Activated CD4-positive, alpha-beta T cell treated with anti-CD3 and anti-CD28 coated beads, Interleukin-2, Interleukin-6, amounts not matched to agents 100 ng/mL and 50 ng/mL, durations not matched to agents 16 hours and 8 hours (primary cell): Measurements from ENCODE around the gene NAP1L4.
A peak's percentile ranks its signal among the peaks of the same experiment; 100 is the strongest.

Experiments used
- DNase-seq: peaks from one replicate; pipeline ENCODE4 v3.0.0-alpha.2; 2020

The NAP1L4 gene

GRCh38 chr11:2992234-2992996, at the start of gene NAP1L4:
Gene NAP1L4, minus strand, starts transcription at chr11:2992329. Its CDS starts 13,109 bp downstream, at chr11:2979220.
- peak; percentile 98 for DNase-seq

GRCh38 chr11:3040881-3041280, 48.8 kb upstream of the NAP1L4 start:
- no peak for DNase-seq

GRCh38 chr11:3037945-3038271, 45.8 kb upstream of the NAP1L4 start:
- DNase-seq = no peak

- peak; percentile 49 for DNase-seq
Observed at GRCh38 chr11:3037040-3037944, 45.2 kb upstream of the NAP1L4 start.

GRCh38 chr11:3036419-3036818, 44.3 kb upstream of the NAP1L4 start:
- DNase-seq = no peak

GRCh38 chr11:3035333-3035732, 43.2 kb upstream of the NAP1L4 start:
- no peak for DNase-seq

GRCh38 chr11:3030289-3031070, 38.4 kb upstream of the NAP1L4 start:
- DNase-seq = no peak

GRCh38 chr11:3028813-3029212, 36.7 kb upstream of the NAP1L4 start:
- no peak for DNase-seq

GRCh38 chr11:3026803-3027202, 34.7 kb upstream of the NAP1L4 start:
- no peak for DNase-seq

- DNase-seq = no peak
Observed at GRCh38 chr11:3022982-3023381, 30.9 kb upstream of the NAP1L4 start.

GRCh38 chr11:3022300-3022967, 30.3 kb upstream of the NAP1L4 start:
- DNase-seq = peak; percentile 46

- peak; percentile 32 for DNase-seq
Observed at GRCh38 chr11:3021125-3021524, 29.0 kb upstream of the NAP1L4 start.

- DNase-seq = no peak
Observed at GRCh38 chr11:3020011-3020410, 27.9 kb upstream of the NAP1L4 start.

- DNase-seq = no peak
Observed at GRCh38 chr11:3018596-3018995, 26.5 kb upstream of the NAP1L4 start.

GRCh38 chr11:3016861-3017260, 24.7 kb upstream of the NAP1L4 start:
- DNase-seq = no peak

GRCh38 chr11:3015796-3016195, 23.7 kb upstream of the NAP1L4 start:
- DNase-seq = no peak

GRCh38 chr11:3014943-3015342, 22.8 kb upstream of the NAP1L4 start:
- DNase-seq = no peak

GRCh38 chr11:3014057-3014938, 22.2 kb upstream of the NAP1L4 start:
- peak; percentile 70 for DNase-seq

GRCh38 chr11:3011891-3012885, 20.1 kb upstream of the NAP1L4 start:
- no peak for DNase-seq

GRCh38 chr11:3010521-3011275, 18.6 kb upstream of the NAP1L4 start:
- peak; percentile 42 for DNase-seq
